ENCODE results near the gene SLC17A7. TPM values are rescaled to one million over a fixed set of nuclear protein-coding genes. Genes with fewer than 3 reads are reported as not detected.
A peak's percentile ranks its signal among the peaks of the same experiment; 100 is the strongest.

SLC17A7 gene
- total RNA-seq, 1 donor from 2014 or later = 0.54 TPM

GRCh38 chr19:49391581-49392399, 49.5 kb downstream of the SLC17A7 start:
- DNase-seq = peak; percentile 94
- H3K27ac Mint-ChIP-seq = no peak overlapping the region

GRCh38 chr19:49390929-49391359, 50.4 kb downstream of the SLC17A7 start:
- no peak overlapping the region for H3K27ac Mint-ChIP-seq
- H3K4me3 Mint-ChIP-seq = no peak overlapping the region
- H3K36me3 Mint-ChIP-seq (ENCODE audit: low read depth) = peaks cover 2% of the 10 kb centered on the region
- peaks cover 9% of the 10 kb centered on the region for H3K4me1 Mint-ChIP-seq
- intact Hi-C loops (cut with micrococcal nuclease) = no loop called here
- no peaks in the 10 kb centered on the region for H3K9me3 Mint-ChIP-seq
- no peak for DNase-seq
- H3K27me3 Mint-ChIP-seq = peaks cover 5% of the 10 kb centered on the region

More at GRCh38 chr19:49391581-49392399, 49.5 kb downstream of the SLC17A7 start:
- Mint-ChIP-seq H3K27me3 (peaks cover 5% of the 10 kb centered on the region), H3K36me3 (ENCODE audit: low read depth) (peaks cover 2% of the 10 kb centered on the region), H3K4me1 (peaks cover 9% of the 10 kb centered on the region), H3K9me3 (no peaks in the 10 kb centered on the region), H3K4me3 (no peak overlapping the region)
- intact Hi-C loops (cut with micrococcal nuclease) = loop anchor here (1.0 to 2.0 kb wide), 5 partner anchors 31 to 85 kb away; partner anchors contain the start of gene PTH2

- H3K36me3 Mint-ChIP-seq (ENCODE audit: low read depth) = peaks cover 2% of the 10 kb centered on the region
- no peak overlapping the region for H3K4me3 Mint-ChIP-seq
- peak overlapping the region; percentile 57 for H3K27ac Mint-ChIP-seq
- peaks cover 5% of the 10 kb centered on the region for H3K27me3 Mint-ChIP-seq
- H3K9me3 Mint-ChIP-seq = no peaks in the 10 kb centered on the region
- H3K4me1 Mint-ChIP-seq = peaks cover 9% of the 10 kb centered on the region
- intact Hi-C loops (cut with micrococcal nuclease) = no loop called here
- DNase-seq = no peak
Observed at GRCh38 chr19:49390131-49390928, 51.0 kb downstream of the SLC17A7 start.

- intact Hi-C loops (cut with micrococcal nuclease) = no loop called here
- no peak overlapping the region for H3K4me3 Mint-ChIP-seq
- H3K4me1 Mint-ChIP-seq = peaks cover 9% of the 10 kb centered on the region
- H3K9me3 Mint-ChIP-seq = no peaks in the 10 kb centered on the region
- peaks cover 5% of the 10 kb centered on the region for H3K27me3 Mint-ChIP-seq
- DNase-seq = no peak
- H3K27ac Mint-ChIP-seq = peak overlapping the region; percentile 29
- H3K36me3 Mint-ChIP-seq (ENCODE audit: low read depth) = peaks cover 2% of the 10 kb centered on the region
Observed at GRCh38 chr19:49389406-49389805, 51.9 kb downstream of the SLC17A7 start.

- Mint-ChIP-seq H3K27me3 (peaks cover 9% of the 10 kb centered on the region), H3K27ac (peak within 1 kb of the TSS; percentile 67), H3K9me3 (peaks cover 4% of the 10 kb centered on the region), H3K4me1 (peaks cover 9% of the 10 kb centered on the region), H3K4me3 (peak within 1 kb of the TSS; percentile 53), H3K36me3 (ENCODE audit: low read depth) (peaks cover 2% of the 10 kb centered on the region)
- DNase-seq = peak; percentile 90
- intact Hi-C loops (cut with micrococcal nuclease) = no loop called here
Observed at GRCh38 chr19:49387936-49388372, 53.4 kb downstream of the SLC17A7 start, which contains the start of gene KASH5. Gene KASH5, plus strand, starts transcription at chr19:49388249. Its CDS starts 2,635 bp downstream, at chr19:49390884.

- Mint-ChIP-seq H3K27ac (no peak overlapping the region), H3K4me3 (no peak overlapping the region), H3K9me3 (peaks cover 10% of the 10 kb centered on the region), H3K4me1 (no peaks in the 10 kb centered on the region), H3K36me3 (ENCODE audit: low read depth) (no peaks in the 10 kb centered on the region), H3K27me3 (peaks cover 17% of the 10 kb centered on the region)
- no peak for DNase-seq
- intact Hi-C loops (cut with micrococcal nuclease) = no loop called here
Observed at GRCh38 chr19:49383599-49383998, 57.7 kb downstream of the SLC17A7 start.

- Mint-ChIP-seq H3K4me3 (no peak overlapping the region), H3K36me3 (ENCODE audit: low read depth) (no peaks in the 10 kb centered on the region), H3K27me3 (peaks cover 19% of the 10 kb centered on the region), H3K9me3 (peaks cover 10% of the 10 kb centered on the region), H3K27ac (no peak overlapping the region), H3K4me1 (no peaks in the 10 kb centered on the region)
- intact Hi-C loops (cut with micrococcal nuclease) = no loop called here
- DNase-seq = no peak
Observed at GRCh38 chr19:49382639-49383038, 58.7 kb downstream of the SLC17A7 start.

GRCh38 chr19:49380391-49380790, 60.9 kb downstream of the SLC17A7 start:
- peaks cover 10% of the 10 kb centered on the region for H3K9me3 Mint-ChIP-seq
- H3K36me3 Mint-ChIP-seq (ENCODE audit: low read depth) = no peaks in the 10 kb centered on the region
- no peak overlapping the region for H3K4me3 Mint-ChIP-seq
- intact Hi-C loops (cut with micrococcal nuclease) = no loop called here
- no peaks in the 10 kb centered on the region for H3K4me1 Mint-ChIP-seq
- H3K27ac Mint-ChIP-seq = no peak overlapping the region
- DNase-seq = no peak
- peaks cover 17% of the 10 kb centered on the region for H3K27me3 Mint-ChIP-seq

Other genes with a start within 250 kb of the SLC17A7 start
- gene SLC6A16, start 116.3 kb downstream of the SLC17A7 start, total RNA-seq = 0.69 and 1.3 TPM in 2 replicates
- gene CD37, start 106.1 kb downstream of the SLC17A7 start, total RNA-seq = 131 and 134 TPM in 2 replicates
- not detected in 2 replicates for gene TEAD2, start 79.1 kb downstream of the SLC17A7 start, total RNA-seq
- not detected in 2 replicates for gene DKKL1, start 77.7 kb downstream of the SLC17A7 start, total RNA-seq
- gene KASH5, start 53.3 kb downstream of the SLC17A7 start, total RNA-seq = 0.24 TPM in 1 of 2 replicates, not detected in the other
- not detected in 2 replicates for gene PTH2, start 18.1 kb downstream of the SLC17A7 start, total RNA-seq
- gene GFY, start 16.1 kb downstream of the SLC17A7 start, total RNA-seq = not detected in 2 replicates
- gene PIH1D1, start 10.3 kb upstream of the SLC17A7 start, total RNA-seq = 134 and 135 TPM in 2 replicates
- gene ALDH16A1, start 11.7 kb upstream of the SLC17A7 start, total RNA-seq = 27.2 and 28.4 TPM in 2 replicates
- 51.8 and 57.6 TPM in 2 replicates for gene FLT3LG, start 32.7 kb upstream of the SLC17A7 start, total RNA-seq
- 3,031 and 3,032 TPM in 2 replicates for gene RPL13A, start 46.1 kb upstream of the SLC17A7 start, total RNA-seq
- gene RPS11, start 54.9 kb upstream of the SLC17A7 start, total RNA-seq = 2,059 and 2,078 TPM in 2 replicates
- gene FCGRT, start 71.1 kb upstream of the SLC17A7 start, total RNA-seq = 0.99 and 1.1 TPM in 2 replicates
- 2.0 and 4.3 TPM in 2 replicates for gene RCN3, start 86.5 kb upstream of the SLC17A7 start, total RNA-seq
- 66.1 and 68.5 TPM in 2 replicates for gene NOSIP, start 139.0 kb upstream of the SLC17A7 start, total RNA-seq
- gene PRRG2, start 139.8 kb upstream of the SLC17A7 start, total RNA-seq = 0.56 and 1.0 TPM in 2 replicates
- gene PRR12, start 149.7 kb upstream of the SLC17A7 start, total RNA-seq = 31.1 and 32.7 TPM in 2 replicates
- gene RRAS, start 198.6 kb upstream of the SLC17A7 start, total RNA-seq = 4.1 and 5.0 TPM in 2 replicates
- 75.0 and 84.9 TPM in 2 replicates for gene SCAF1, start 200.7 kb upstream of the SLC17A7 start, total RNA-seq
- gene IRF3, start 224.3 kb upstream of the SLC17A7 start, total RNA-seq = 146 and 151 TPM in 2 replicates
- gene BCL2L12, start 224.4 kb upstream of the SLC17A7 start, total RNA-seq = 69.3 and 72.0 TPM in 2 replicates
- gene PRMT1, start 235.7 kb upstream of the SLC17A7 start, total RNA-seq = 510 and 512 TPM in 2 replicates
- 8.4 and 8.6 TPM in 2 replicates for gene ADM5, start 248.1 kb upstream of the SLC17A7 start, total RNA-seq
- gene CPT1C, start 249.6 kb upstream of the SLC17A7 start, total RNA-seq = 3.4 and 3.6 TPM in 2 replicates